ES-I3 (cell line): Measurements from ENCODE around the gene MEIKIN.

ENCODE experiments used
- H3K36me3 ChIP-seq: 2 replicates; pipeline ENCODE4 v1.6.1; 2013; ENCODE audit warnings: mild to moderate bottlenecking, low read length, control low read depth, moderate library complexity; ENCODE audit not compliant: insufficient read depth
- H3K4me1 ChIP-seq: 2 replicates; pipeline ENCODE4 v1.6.1; 2013; ENCODE audit warnings: mild to moderate bottlenecking, control low read depth, low read length; ENCODE audit not compliant: insufficient read depth
- H3K9ac ChIP-seq: 2 replicates; pipeline ENCODE4 v1.6.1; 2013; ENCODE audit warnings: low read depth, mild to moderate bottlenecking, low read length, moderate library complexity
- H3K9me3 ChIP-seq: 2 replicates; pipeline ENCODE4 v1.6.1; 2013; ENCODE audit warnings: mild to moderate bottlenecking, low read length, moderate library complexity; ENCODE audit not compliant: control insufficient read depth, insufficient read depth

MEIKIN gene

GRCh38 chr5:131771692-131772091, 173.8 kb downstream of the MEIKIN start:
- Histone ChIP-seq H3K4me1 (no peaks in the 10 kb centered on the region), H3K9ac (no peak overlapping the region), H3K9me3 (no peaks in the 10 kb centered on the region), H3K36me3 (no peaks in the 10 kb centered on the region)

- no peaks in the 10 kb centered on the region for H3K4me1 ChIP-seq
- H3K36me3 ChIP-seq, result no peaks in the 10 kb centered on the region
- H3K9ac ChIP-seq, result no peak overlapping the region
- no peaks in the 10 kb centered on the region for H3K9me3 ChIP-seq
Observed at GRCh38 chr5:131769961-131770360, 175.5 kb downstream of the MEIKIN start.

GRCh38 chr5:131769336-131769735, 176.1 kb downstream of the MEIKIN start:
- H3K4me1 ChIP-seq, result no peaks in the 10 kb centered on the region
- no peak overlapping the region for H3K9ac ChIP-seq
- H3K9me3 ChIP-seq, result no peaks in the 10 kb centered on the region
- H3K36me3 ChIP-seq, result no peaks in the 10 kb centered on the region

- Histone ChIP-seq H3K36me3 (no peaks in the 10 kb centered on the region), H3K9me3 (peaks cover 5% of the 10 kb centered on the region), H3K9ac (no peak overlapping the region), H3K4me1 (no peaks in the 10 kb centered on the region)
Observed at GRCh38 chr5:131767891-131768290, 177.6 kb downstream of the MEIKIN start.

GRCh38 chr5:131766689-131767088, 178.8 kb downstream of the MEIKIN start:
- H3K9me3 ChIP-seq, result peaks cover 5% of the 10 kb centered on the region
- no peaks in the 10 kb centered on the region for H3K4me1 ChIP-seq
- no peaks in the 10 kb centered on the region for H3K36me3 ChIP-seq
- no peak overlapping the region for H3K9ac ChIP-seq

GRCh38 chr5:131765261-131765660, 180.2 kb downstream of the MEIKIN start:
- H3K36me3 ChIP-seq, result no peaks in the 10 kb centered on the region
- no peaks in the 10 kb centered on the region for H3K4me1 ChIP-seq
- H3K9ac ChIP-seq, result no peak overlapping the region
- H3K9me3 ChIP-seq, result peaks cover 5% of the 10 kb centered on the region

GRCh38 chr5:131763968-131764367, 181.5 kb downstream of the MEIKIN start:
- no peak overlapping the region for H3K9ac ChIP-seq
- H3K4me1 ChIP-seq, result no peaks in the 10 kb centered on the region
- H3K36me3 ChIP-seq, result no peaks in the 10 kb centered on the region
- H3K9me3 ChIP-seq, result peaks cover 5% of the 10 kb centered on the region

- no peak overlapping the region for H3K9ac ChIP-seq
- peaks cover 5% of the 10 kb centered on the region for H3K9me3 ChIP-seq
Observed at GRCh38 chr5:131760793-131761192, 184.7 kb downstream of the MEIKIN start.

GRCh38 chr5:131759704-131760103, 185.8 kb downstream of the MEIKIN start:
- H3K4me1 ChIP-seq, result no peaks in the 10 kb centered on the region
- peaks cover 5% of the 10 kb centered on the region for H3K9me3 ChIP-seq

More at GRCh38 chr5:131760793-131761192, 184.7 kb downstream of the MEIKIN start:
- H3K36me3 ChIP-seq, result no peaks in the 10 kb centered on the region
- H3K4me1 ChIP-seq, result no peaks in the 10 kb centered on the region

GRCh38 chr5:131758520-131758900, 187.0 kb downstream of the MEIKIN start:
- H3K36me3 ChIP-seq, result no peaks in the 10 kb centered on the region
- no peaks in the 10 kb centered on the region for H3K9me3 ChIP-seq
- no peaks in the 10 kb centered on the region for H3K4me1 ChIP-seq
- H3K9ac ChIP-seq, result no peak overlapping the region

More at GRCh38 chr5:131759704-131760103, 185.8 kb downstream of the MEIKIN start:
- Histone ChIP-seq H3K36me3 (no peaks in the 10 kb centered on the region), H3K9ac (no peak overlapping the region)

- no peaks in the 10 kb centered on the region for H3K9me3 ChIP-seq
- H3K36me3 ChIP-seq, result no peaks in the 10 kb centered on the region
- no peaks in the 10 kb centered on the region for H3K4me1 ChIP-seq
- no peak overlapping the region for H3K9ac ChIP-seq
Observed at GRCh38 chr5:131757830-131758519, 187.5 kb downstream of the MEIKIN start.
